A673 (cell line): ENCODE results near the gene CBLB. TPM values are rescaled to one million over a fixed set of nuclear protein-coding genes. Genes with fewer than 3 reads are reported as not detected.

Source experiments
- BruUV-seq: library from RNA; stranded (reverse); fragments of 400-500 nt; replicated peaks from 2 replicates; lab custom pipeline; 2021; lab: Mats Ljungman, UMichigan
- CTCF ChIA-PET: fragments of 300-600 bp; sonication (Branson Sonifier 250); formaldehyde crosslinking; loops from one replicate; lab custom pipeline; 2022; ENCODE audit warnings: antibody characterized with exemption; lab: Charles Lee
- POLR2A ChIA-PET: fragments of 300-600 bp; sonication (Branson Sonifier 250); formaldehyde crosslinking; loops from one replicate; lab custom pipeline; 2022; ENCODE audit warnings: antibody characterized with exemption; ENCODE audit not compliant: low non-redundant PET; lab: Charles Lee
- DNase-seq: peaks from one replicate; pipeline ENCODE4 v3.0.0-alpha.2; 2015; ENCODE audit warnings: low spot score
- H3K27ac ChIP-seq: fragments of 200-600 bp; sonication (generic); 2 replicates; pipeline ENCODE4 v1.5.1; 2016; ENCODE audit warnings: mixed run types, low read depth, mild to moderate bottlenecking, mixed read lengths, antibody characterized with exemption, low read length; ENCODE audit not compliant: poor library complexity, severe bottlenecking
- H3K27me3 ChIP-seq: fragments of 200-600 bp; sonication (generic); replicated peaks from 2 replicates; pipeline ENCODE4 v1.6.1; 2017; ENCODE audit warnings: mixed run types, low read depth, mild to moderate bottlenecking, mixed read lengths, antibody characterized with exemption, low read length; ENCODE audit not compliant: insufficient read depth, poor library complexity
- H3K36me3 ChIP-seq: fragments of 200-600 bp; sonication (generic); 2 replicates; pipeline ENCODE4 v1.6.1; 2016; ENCODE audit warnings: mixed run types, mild to moderate bottlenecking, mixed read lengths, antibody characterized with exemption, low read length; ENCODE audit not compliant: insufficient read depth, poor library complexity, severe bottlenecking
- H3K4me1 ChIP-seq: fragments of 200-600 bp; sonication (generic); 2 replicates; pipeline ENCODE4 v1.6.1; 2017; ENCODE audit warnings: mixed run types, mild to moderate bottlenecking, mixed read lengths, antibody characterized with exemption, low read length; ENCODE audit not compliant: insufficient read depth, poor library complexity, severe bottlenecking
- H3K4me3 ChIP-seq: fragments of 200-600 bp; sonication (generic); 2 replicates; pipeline ENCODE4 v1.5.1; 2016; ENCODE audit warnings: low read depth, mixed run types, mild to moderate bottlenecking, mixed read lengths, low read length; ENCODE audit not compliant: poor library complexity, severe bottlenecking
- H3K9me3 ChIP-seq: fragments of 200-600 bp; sonication (generic); 2 replicates; pipeline ENCODE4 v1.6.1; 2016; ENCODE audit warnings: mixed run types, low read depth, mild to moderate bottlenecking, mixed read lengths, antibody characterized with exemption, low read length; ENCODE audit not compliant: poor library complexity, severe bottlenecking
- CTCF ChIP-seq: fragments of 300-800, 200-600 bp; sonication (generic); conservative IDR thresholded peaks from 2 replicates; pipeline ENCODE4 v1.5.1; 2017; ENCODE audit warnings: low read depth, mild to moderate bottlenecking, antibody characterized with exemption, low read length, moderate library complexity, mixed read lengths
- EZH2 ChIP-seq: fragments of 200-600 bp; sonication (generic); IDR thresholded peaks from 2 replicates; pipeline ENCODE4 v1.6.1; 2017; ENCODE audit warnings: borderline replicate concordance, low read depth, mild to moderate bottlenecking, mixed read lengths, antibody characterized with exemption, low read length; ENCODE audit not compliant: poor library complexity, severe bottlenecking
- intact Hi-C: fragments of 100-400 bp; cut with micrococcal nuclease; formaldehyde crosslinking; loops from one replicate; pipeline ENCODE4 v1.10.0; 2022; ENCODE audit not compliant: unreplicated experiment
- total RNA-seq: library from RNA; stranded (reverse); gene quantifications from 2 replicates; pipeline ENCODE4 v1.2.3, GENCODE V29; 2021

CBLB gene
- total RNA-seq, 1 experiment from 2014 or later, result 23.3 TPM

- Histone ChIP-seq H3K4me1 (no peaks in the 10 kb centered on the region), H3K27me3 (no peaks in the 10 kb centered on the region), H3K27ac (no peak overlapping the region), H3K4me3 (no peak overlapping the region), H3K36me3 (no peaks in the 10 kb centered on the region), H3K9me3 (no peaks in the 10 kb centered on the region)
- no TSS peak for BruUV-seq
- no peak for DNase-seq
- ChIA-PET POLR2A (no interaction called here), CTCF (no interaction called here)
- TF ChIP-seq EZH2, result no peak
- TF ChIP-seq CTCF, result no peak
- intact Hi-C loops, result no loop called here
These were observed 9.2 kb upstream of the CBLB start for GRCh38 chr3:105878061-105878460.

GRCh38 chr3:105877336-105877910 lies 8.6 kb upstream of the CBLB start:
- DNase-seq, result no peak
- no peak overlapping the region for H3K27ac ChIP-seq
- BruUV-seq, result no TSS peak
- CTCF ChIA-PET, result no interaction called here
- POLR2A ChIA-PET, result no interaction called here
- H3K4me1 ChIP-seq, result no peaks in the 10 kb centered on the region
- TF ChIP-seq EZH2, result no peak
- TF ChIP-seq CTCF, result no peak
- H3K36me3 ChIP-seq, result no peaks in the 10 kb centered on the region
- intact Hi-C loops, result no loop called here
- H3K27me3 ChIP-seq, result no peaks in the 10 kb centered on the region
- no peaks in the 10 kb centered on the region for H3K9me3 ChIP-seq
- no peak overlapping the region for H3K4me3 ChIP-seq

GRCh38 chr3:105876780-105877327 lies 8.0 kb upstream of the CBLB start:
- DNase-seq, result no peak
- ChIA-PET POLR2A (interaction anchor here (0.7 kb wide), 1 partner anchor 21 kb away, joined by 4 read pairs; no protein-coding TSS in a partner anchor), CTCF (no interaction called here)
- Histone ChIP-seq H3K27ac (no peak overlapping the region), H3K4me3 (no peak overlapping the region), H3K9me3 (no peaks in the 10 kb centered on the region), H3K36me3 (no peaks in the 10 kb centered on the region), H3K27me3 (no peaks in the 10 kb centered on the region), H3K4me1 (no peaks in the 10 kb centered on the region)
- no peak for TF ChIP-seq CTCF
- TF ChIP-seq EZH2, result no peak
- intact Hi-C loops, result no loop called here
- BruUV-seq, result no TSS peak
